GM19035 (cell line): ENCODE data around the gene ARGLU1.
"Not testable (repeated sequence)": the region's sequence is repeated elsewhere in the genome, so short reads cannot be mapped to it uniquely, and the experiment has no call there.

ENCODE experiments used
- ATAC-seq: cut with Tn5 transposase; IDR thresholded peaks from one replicate; pipeline ENCODE4 v1.9.1; 2021; ENCODE audit not compliant: unreplicated experiment

Gene ARGLU1, protein sequence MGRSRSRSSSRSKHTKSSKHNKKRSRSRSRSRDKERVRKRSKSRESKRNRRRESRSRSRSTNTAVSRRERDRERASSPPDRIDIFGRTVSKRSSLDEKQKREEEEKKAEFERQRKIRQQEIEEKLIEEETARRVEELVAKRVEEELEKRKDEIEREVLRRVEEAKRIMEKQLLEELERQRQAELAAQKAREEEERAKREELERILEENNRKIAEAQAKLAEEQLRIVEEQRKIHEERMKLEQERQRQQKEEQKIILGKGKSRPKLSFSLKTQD

DNA sequence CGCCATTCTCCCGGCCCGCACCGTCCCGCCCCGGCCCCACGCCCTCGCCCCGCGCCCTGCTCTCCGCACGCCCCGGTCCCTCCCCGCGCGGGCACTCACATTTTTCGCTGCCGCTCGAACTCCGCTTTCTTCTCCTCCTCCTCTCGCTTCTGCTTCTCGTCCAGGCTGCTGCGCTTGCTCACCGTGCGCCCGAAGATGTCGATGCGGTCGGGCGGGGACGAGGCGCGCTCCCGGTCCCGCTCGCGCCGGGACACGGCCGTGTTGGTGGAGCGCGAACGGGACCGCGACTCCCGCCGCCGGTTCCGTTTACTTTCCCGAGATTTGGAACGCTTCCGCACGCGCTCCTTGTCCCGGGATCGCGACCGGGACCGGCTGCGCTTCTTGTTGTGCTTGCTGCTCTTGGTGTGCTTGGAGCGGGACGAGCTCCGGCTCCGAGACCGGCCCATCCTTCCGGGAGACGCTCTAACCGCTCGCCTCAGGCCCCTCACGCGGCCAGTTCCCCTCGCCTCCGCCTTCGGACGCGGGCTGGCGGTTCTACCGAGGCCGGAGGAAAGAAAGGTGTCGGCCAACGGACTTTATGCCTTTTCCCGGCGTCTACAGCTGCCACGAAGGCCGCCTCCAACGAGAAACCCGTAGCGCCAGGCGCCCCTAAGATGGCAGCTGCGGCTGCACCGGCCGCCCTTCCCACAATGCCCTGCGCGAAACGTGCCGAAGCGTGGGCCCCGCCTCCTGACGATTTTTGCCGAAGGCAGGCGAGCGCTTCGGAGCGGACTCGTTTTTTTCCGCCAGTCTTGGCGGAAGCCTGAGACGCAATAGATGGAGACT is at the start of gene ARGLU1:
ARGLU1 (minus strand) TSS at position 664 of the 825 bp plus-strand sequence; CDS start at position 446, 218 bp downstream.
- ATAC-seq, result peak; percentile 69

DNA sequence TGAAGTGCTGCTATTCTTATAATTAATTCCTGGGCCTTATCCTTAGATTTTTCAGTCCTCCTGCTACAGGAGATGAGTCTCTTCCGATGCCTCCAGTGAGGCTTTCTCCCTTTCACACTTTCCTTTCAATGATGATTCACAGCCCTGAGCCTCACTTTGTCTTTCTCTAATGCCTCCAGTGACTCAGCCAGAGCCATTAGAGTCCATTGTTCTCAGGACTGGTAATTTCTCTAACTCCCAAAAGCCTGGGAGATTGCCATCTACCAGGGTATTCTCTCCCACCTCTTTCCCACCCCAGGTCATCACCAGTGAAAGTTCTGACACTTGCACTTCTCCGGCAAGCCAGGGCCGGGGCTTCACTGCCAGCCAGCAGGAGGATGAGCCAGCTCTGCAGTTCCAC is 49.6 kb upstream of the ARGLU1 start:
- no peak for ATAC-seq

DNA sequence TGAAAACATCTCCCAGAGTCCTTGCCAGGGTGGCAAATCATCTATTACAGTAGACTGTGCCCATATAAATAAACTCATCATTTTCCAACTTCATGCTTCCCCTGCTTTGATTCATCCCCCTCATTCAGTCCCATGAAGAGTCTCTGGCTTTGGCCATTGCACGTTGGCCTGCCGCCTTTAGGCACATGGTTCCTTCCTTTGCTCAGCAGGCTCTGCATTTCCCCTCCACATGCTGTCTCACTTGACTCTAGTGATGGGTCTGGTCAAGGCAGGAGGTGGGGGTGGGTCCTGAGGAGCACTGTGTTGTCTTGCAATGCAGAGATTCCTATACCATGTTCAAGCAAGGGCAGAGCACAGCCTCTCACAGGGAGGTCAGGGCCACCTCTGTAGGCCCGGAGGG is 48.8 kb upstream of the ARGLU1 start:
- no peak for ATAC-seq

DNA sequence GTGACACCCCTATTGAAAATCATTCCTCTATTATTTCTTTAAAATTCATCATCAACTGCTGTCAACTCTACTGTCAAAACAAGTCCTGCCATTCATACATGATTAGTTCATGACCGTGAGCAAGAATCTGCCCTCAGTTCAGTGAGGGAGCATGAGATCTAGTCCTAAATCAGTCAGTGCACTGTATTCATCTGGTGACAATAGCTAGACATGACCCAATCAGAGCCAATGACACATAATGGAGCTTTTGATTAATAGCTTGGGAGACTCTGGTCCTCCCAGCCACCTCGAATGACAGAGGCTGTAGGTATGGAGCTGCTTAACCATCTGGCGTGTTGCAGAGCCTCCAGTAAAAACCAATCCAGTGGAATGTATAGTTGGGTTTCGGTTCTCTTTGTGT is 46.9 kb upstream of the ARGLU1 start:
- no peak for ATAC-seq

DNA sequence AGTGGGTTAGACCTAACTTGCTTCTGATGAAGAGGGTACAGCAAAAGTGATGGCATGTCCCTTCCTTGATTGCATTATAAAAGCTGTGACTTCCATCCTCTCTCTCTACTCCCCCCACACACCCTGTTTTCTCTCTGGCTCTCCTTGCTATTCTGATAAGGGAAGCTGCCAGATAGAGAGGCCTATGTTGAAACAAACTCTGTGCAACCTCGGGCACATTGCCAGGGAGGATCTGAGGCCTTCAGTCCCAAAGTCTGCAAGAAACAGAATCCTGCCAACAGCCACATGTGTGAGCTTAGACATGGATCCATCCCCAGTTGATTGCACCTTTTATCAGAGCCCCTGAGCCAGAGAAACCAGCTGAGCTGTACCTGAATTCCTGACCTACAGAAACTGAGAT is 44.8 kb upstream of the ARGLU1 start:
- ATAC-seq, result no peak

DNA sequence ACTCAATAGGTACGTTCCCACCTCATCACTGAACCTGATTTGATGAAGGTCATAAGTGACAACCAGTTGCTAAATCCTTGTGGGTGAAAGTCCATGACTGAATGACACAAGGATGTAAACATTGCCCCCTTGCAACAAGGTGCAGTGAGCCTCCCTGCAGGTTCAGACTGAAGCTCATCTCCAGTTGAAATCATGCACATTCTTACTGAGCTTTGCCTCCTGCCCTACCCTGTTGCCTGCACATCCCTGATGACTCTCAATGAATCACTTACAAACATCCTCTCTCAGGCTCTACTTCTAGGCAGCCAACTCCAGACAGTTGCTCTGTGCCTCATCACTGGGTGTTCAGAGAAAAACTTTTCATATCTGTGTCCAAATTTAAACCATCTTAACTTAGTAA is 42.5 kb upstream of the ARGLU1 start:
- no peak for ATAC-seq

DNA sequence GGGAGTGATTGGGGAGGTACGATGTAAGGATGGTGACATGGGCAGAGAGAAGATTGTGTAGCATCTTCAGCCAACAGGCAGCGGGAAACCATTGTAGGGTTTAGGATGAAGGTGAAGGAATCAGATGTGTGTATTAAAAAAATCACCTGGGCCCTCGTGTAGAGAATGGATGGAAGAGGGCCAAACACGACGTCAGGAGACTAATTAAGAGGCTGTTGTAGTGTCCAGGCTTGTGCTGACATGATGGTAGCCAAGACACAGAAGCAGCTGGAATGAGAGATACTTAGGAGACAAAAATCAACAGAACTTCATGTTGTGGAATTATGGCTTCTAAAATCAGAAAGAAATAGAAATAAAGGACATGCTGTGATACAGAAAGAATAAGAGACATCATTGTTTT is 41.2 kb upstream of the ARGLU1 start:
- no peak for ATAC-seq

DNA sequence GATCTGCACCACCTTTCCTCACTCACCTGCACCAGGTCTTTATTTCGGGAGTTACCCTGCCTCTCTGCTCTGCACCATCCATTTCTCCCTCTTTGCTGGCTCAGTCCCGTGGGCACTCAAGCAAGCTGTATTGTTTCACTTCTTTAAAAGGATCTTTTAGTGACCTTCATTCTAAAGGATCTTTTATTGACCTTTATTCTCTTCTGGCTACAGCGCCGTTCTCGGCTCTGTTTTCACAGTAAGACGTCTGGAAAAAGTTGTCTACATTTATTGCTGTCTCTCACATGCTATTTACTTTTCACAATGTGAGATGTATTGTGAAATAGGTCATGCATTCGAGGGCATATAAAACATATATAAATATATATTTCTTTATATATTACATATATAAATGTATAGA is 35.6 kb upstream of the ARGLU1 start:
- ATAC-seq, result no peak

DNA sequence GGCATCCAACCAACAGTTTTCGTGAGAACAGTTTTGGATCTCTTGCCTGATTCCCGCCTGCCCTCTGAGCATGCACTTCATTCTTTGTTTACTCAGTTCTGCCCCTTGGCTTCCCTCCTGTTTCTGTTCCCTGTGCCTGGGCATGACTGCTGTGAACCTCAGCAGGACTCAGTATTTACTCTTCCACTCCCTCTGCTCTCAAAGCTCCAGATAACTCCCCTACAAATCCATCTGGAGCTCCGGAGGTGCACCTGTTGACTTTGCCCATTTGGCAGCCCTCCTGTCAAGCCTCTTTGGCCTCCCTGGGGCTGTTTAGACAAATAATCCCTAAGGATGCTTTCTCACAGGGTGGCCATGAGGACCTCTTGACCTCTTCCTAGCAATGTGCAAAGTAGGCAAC is 34.2 kb upstream of the ARGLU1 start:
- no peak for ATAC-seq

DNA sequence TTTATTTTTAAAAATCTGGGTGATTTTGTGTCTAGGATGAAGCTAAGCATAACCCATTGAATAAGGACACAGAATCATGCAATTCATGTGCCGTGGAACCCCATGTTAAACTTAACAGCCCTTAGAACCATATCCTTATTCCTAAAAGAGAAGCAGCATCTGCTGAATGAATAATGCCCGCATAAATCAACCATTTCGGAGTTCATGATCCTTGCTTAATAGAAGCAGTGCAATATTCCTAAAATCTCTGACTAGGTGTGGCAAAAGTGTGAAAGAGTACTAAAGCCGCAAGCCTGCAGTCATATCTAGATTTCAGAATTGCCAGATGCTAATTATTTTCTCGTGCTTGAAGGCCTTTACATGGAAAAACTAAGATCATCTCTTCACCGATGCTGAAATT is 33.6 kb upstream of the ARGLU1 start:
- ATAC-seq, result no peak

DNA sequence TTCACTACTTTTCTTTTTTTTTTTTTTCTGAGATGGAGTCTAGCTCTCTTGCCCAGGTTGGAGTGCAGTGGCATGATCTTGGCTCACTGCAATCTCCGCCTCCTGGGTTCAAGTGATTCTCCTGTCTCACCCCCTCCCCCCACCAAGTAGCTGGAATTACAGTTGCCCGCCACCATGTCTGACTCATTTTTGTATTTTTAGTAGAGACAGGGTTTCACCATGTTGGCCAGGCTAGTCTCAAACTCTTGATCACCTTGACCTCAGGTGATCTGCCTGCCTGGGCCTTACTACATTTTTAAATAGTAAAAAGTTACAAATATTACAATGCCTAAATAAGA is 32.8 kb upstream of the ARGLU1 start:
- not testable (repeated sequence) for ATAC-seq

DNA sequence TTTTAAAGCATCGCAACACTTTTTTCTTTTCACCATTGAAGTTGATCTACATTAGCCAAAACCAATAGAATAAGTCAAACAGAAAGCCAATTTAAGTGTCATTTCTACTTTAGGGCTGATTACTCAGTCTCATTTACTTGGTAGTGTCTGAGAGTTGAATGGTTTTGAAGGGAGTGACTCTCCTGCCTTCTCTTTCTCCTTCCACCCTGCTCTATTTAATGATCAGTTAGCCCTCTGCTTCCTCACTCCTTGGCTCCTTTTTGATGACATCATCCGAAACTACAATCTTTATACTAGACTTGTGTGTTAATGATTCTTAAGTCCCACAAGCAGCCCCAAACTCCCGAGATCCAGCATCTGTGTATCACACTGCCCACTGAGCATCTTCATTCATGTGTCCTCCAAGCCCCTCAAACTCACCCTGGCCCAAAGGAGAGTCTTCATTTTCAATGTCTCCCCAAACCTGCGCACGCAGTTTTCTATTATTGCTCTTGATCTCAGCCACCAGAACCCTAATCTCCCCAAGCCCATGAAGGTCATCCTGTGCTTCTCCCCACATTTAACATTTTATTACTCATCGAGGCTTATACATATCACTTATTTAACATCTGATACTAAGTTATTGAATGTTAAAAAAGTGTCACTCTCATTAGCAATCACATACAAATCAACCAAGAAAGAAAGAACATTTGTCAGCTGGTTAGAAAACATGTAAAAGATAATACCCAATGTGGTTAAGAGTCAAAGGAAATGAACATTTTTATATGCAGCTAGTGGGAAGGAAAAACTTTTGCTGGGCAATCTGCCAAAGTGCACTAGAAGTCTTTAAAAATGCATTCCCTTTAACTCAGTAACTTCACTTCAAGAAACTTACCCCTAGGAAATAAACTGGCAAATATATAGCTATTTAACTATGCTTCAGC is 32.2 kb upstream of the ARGLU1 start:
- ATAC-seq, result no peak

DNA sequence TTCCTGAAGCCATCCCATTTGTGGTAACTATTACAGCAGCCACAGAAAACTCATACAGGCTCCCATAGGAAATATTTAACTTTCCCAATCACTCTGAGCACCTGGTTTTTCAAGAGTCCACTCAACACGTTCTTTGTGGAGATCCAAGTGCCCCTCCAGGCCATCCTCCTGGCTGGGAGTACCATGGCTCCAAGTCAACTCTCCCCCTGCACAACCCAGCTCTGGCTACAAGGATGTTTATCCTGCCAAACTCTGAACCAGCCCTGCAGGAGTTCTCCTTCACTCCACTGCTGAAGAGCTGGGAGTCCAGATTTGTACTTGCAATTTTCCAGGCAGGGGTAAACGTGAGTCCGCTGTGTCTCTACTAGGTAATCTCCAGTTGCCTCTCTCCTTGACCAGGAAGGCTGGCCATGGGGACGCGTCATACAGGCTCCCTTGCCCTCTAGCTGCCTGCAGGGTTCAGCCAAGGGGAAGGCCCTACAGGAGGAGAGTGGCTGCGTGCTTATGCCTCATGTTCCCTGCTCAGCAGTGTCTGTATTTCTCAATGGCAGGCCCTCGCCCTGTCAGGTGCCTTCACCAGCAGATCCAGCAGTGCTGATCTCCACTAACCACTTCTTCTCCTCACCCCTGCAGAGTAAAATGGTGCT is 29.9 kb upstream of the ARGLU1 start:
- ATAC-seq, result no peak

DNA sequence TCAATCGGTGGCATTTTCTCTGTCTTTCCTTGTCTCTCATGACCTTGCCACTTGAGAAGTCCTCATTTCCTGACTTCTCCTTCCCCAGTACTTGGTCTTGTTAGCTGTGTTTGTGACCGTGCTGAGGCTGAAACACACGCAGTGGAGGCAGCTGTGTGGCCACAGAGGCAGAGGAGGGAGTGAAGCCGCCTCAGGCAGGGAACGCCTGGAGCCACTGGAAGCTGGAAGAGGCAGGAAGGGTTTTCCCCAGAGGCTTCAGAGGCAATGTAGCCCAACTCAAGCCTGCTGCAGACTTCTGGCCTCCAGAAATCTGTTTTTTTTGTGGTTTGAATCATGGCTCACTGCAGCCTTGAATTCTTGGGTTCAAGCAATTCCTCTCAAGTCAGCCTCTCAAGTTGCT is 29.2 kb upstream of the ARGLU1 start:
- ATAC-seq, result no peak

DNA sequence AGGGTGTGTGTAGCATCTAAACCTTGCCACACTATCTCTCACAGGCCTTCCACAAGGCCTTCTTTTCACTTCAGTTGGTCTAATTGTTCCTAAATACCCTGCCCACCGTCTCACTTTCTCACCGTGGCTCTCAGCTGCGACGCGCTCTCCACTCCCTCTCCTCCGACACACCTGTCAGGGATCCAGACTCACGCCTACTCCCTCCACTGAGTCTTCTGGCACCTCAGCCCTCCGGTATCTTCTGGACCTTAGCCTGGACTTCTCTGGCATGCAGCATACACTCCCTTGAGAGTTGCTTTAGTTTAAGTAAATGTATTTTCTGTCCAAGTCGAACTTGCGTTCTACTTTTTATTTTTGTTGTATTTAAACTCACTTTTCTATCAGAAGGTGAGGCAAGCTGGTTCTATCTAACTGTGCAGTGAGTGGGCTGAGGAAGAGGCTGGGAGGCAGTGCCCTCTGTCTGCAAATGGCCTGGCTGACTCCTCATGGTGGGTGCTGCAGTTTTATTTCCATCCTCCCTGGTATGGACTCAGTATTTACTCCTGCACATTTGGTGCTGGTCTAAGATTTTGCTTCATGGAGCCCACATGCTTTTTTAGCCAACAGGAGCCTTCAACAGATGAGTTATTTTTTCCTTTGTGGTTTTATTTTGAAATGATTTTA is 28.5 kb upstream of the ARGLU1 start:
- no peak for ATAC-seq

DNA sequence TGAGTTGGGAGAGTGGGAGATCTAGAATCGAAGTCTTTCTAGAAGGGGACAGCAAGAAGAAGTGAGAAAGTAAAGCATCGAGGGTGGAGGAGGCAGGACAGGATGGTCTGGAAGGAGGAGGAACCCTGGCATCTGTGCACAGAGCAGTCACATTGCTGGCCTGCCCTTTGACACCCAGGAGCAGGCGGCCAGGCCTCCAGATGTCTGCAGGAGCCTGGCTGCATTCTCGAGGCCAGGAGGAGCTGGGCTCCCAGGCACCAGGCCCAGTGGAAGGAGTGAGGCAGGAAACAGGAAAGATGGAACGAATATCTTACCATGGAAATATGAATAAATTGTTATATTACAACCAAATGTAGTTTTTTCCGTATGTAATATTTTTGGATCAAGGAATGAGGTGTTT is 27.7 kb upstream of the ARGLU1 start:
- no peak for ATAC-seq

DNA sequence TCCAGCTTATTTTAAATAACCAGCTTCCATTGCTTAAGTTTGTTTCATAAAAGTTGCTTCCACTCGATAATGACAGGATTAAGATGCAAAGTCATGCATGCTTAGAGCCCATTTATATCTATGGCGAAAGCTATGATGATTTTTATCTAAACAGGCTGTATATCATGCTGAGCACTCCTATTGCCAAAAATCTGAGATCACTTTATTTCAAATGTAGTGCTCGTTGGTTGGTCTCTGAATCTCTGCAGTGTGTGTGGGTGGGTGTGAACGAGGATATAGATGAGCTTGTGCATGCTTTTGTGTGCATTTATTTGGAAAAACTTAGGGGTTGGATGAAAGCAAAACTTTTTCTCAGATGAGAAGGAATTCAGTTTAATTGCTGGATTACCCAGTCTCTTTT is 27.0 kb upstream of the ARGLU1 start:
- no peak for ATAC-seq

DNA sequence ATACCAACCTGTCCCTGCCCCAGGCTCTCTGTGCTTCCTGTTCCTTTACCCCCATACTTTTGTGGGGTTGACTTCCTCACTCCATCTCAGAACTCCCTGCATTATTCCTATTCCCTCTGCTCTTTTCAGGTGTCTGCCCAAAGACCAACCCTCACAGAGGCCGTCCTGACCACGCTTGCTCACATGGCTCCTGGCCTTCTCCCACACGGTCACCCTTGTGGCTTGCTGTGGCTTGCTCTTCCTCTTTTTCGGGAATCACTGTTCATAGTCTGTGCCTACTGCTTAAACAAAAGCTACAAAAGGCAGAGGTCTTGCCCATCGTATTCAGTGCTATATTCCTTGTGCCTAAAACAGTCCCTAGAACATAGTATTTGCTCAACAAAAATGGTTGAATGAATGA is 25.2 kb upstream of the ARGLU1 start:
- ATAC-seq, result no peak

DNA sequence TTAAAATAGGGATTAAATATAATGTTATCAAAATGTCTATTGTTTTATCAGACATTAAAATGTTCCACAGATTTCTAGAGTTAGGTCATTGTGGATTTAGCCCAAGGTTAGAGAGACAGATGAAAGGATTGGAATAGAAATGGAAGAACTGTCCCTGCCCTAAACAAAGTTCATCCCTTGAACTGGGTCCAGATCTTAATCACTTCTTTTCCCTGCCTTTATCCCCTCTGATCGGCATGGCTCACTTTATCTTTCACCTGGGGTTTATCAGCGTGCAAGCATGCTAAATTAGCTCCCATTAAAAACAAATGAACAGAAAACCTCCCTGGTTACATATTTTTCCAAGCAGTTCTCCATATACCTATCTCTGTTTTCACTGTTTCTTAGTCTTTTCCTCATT is 23.4 kb upstream of the ARGLU1 start:
- ATAC-seq, result no peak

DNA sequence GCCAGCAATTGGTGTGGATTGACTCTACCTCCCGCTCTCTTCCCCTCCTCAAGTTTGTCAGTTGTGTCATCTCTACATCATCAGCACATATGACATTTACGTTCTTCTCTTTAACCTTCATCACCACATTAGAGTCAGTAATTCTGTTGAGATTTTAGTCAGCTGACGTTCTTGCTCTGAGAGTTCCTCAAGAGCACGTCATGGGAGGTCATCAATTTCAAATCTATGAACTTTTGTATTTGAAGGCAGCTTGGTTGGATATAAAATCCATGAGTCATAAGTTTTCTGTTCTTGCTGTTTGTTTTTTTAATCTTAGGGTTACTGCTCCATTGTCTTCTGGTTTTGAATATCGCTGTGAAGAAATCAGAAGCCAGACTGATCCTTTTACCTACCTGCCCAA is 21.8 kb upstream of the ARGLU1 start:
- no peak for ATAC-seq

DNA sequence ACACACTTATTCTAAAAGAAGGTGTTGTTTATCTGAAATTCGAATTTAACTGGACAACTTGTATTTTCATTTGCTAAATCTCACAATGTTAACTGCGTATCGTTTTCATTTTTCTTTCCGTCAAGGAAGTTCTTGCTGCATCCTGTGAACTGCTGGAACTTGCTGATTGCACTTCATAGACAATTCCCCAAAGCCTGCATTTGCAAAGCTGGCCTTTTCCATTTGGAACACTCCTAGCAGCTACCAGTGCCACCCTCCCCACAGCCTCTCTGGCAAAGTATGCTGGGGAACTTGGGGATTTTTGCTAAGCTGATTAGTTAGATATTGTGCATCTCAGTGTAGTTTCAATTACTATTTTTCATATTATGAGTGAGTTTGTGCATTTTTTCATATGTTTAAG is 20.4 kb upstream of the ARGLU1 start:
- no peak for ATAC-seq
